GM12878 (cell line): ENCODE data around the gene UTP14C. TPM values are rescaled to one million over a fixed set of nuclear protein-coding genes. Genes with fewer than 3 reads are reported as not detected.

Experiments
- ATAC-seq: fragments of 200-7000 bp; cut with Tn5 transposase; 3 replicates; pipeline ENCODE4 v1.9.1; 2020; ENCODE audit warnings: mild to moderate bottlenecking, moderate library complexity
- BruUV-seq: library from RNA; stranded (reverse); fragments of 400-500 nt; replicated peaks from 2 replicates; lab custom pipeline; 2021; lab: Mats Ljungman, UMichigan
- CTCF ChIA-PET: fragments of 300-600 bp; sonication (Branson Sonifier 250); formaldehyde crosslinking; extraction: SDS; loops from one replicate; lab custom pipeline; 2021; ENCODE audit warnings: inconsistent platforms; lab: Yijun Ruan, JAX
- POLR2A ChIA-PET: fragments of 350-600 bp; formaldehyde crosslinking; extraction: SDS; loops from one replicate; lab custom pipeline; 2021; ENCODE audit warnings: inconsistent platforms; lab: Charles Lee
- RAD21 ChIA-PET: fragments of 300-600 bp; sonication (Branson Sonifier 250); formaldehyde crosslinking; loops from one replicate; lab custom pipeline; 2023; ENCODE audit warnings: antibody characterized with exemption; ENCODE audit not compliant: unreplicated experiment; lab: Charles Lee
- SMC1A ChIA-PET: fragments of 300-600 bp; sonication (Branson Sonifier 250); formaldehyde crosslinking; loops from one replicate; lab custom pipeline; 2023; ENCODE audit not compliant: unreplicated experiment, uncharacterized antibody; lab: Charles Lee
- DNase-seq: peaks from one replicate; pipeline ENCODE4 v3.0.0-alpha.2; 2011; ENCODE audit warnings: low read depth, low spot score
- FAIRE-seq: peaks from 3 replicates; lab custom pipeline; 2011; peaks lifted over from hg19 to GRCh38; lab: Jason Lieb, UNC
- H2AFZ ChIP-seq: 2 replicates; pipeline ENCODE4 v1.6.0; 2011; ENCODE audit warnings: low read depth, low read length, control low read depth; ENCODE audit not compliant: control insufficient read depth
- H3K27ac ChIP-seq: 2 replicates; pipeline ENCODE4 v1.5.1; 2011; ENCODE audit warnings: control low read depth; ENCODE audit not compliant: control insufficient read depth, insufficient read depth
- H3K27me3 ChIP-seq, 2 experiments: replicated peaks in 1 of 2; 2 replicates each; pipeline versions ENCODE4 v1.6.0 to v1.6.1; 2011; ENCODE audit warnings: low read length in 1 of 2; ENCODE audit not compliant: control insufficient read depth in 2 of 2, insufficient read depth in 2 of 2
- H3K36me3 ChIP-seq, 2 experiments: 2 replicates each; pipeline ENCODE4 v1.5.1; 2011; ENCODE audit warnings: low read length in 1 of 2; ENCODE audit not compliant: control insufficient read depth in 2 of 2, insufficient read depth in 2 of 2
- H3K4me1 ChIP-seq: 2 replicates; pipeline ENCODE4 v1.6.1; 2011; ENCODE audit warnings: mild to moderate bottlenecking, low read length, moderate library complexity, mixed read lengths; ENCODE audit not compliant: control insufficient read depth, insufficient read depth
- H3K4me2 ChIP-seq: 2 replicates; pipeline ENCODE4 v1.6.0; 2011; ENCODE audit warnings: control low read depth; ENCODE audit not compliant: control insufficient read depth, insufficient read depth
- H3K4me3 ChIP-seq: fragments of 200-600 bp; sonication (generic); 2 replicates; pipeline ENCODE4 v1.5.1; 2016
- H3K79me2 ChIP-seq: 2 replicates; pipeline ENCODE4 v1.6.0; 2011; ENCODE audit warnings: low read length; ENCODE audit not compliant: control insufficient read depth, insufficient read depth
- H3K9ac ChIP-seq: 2 replicates; pipeline ENCODE4 v1.8.0; 2011; ENCODE audit warnings: low read length, control low read depth, mixed read lengths; ENCODE audit not compliant: control insufficient read depth, insufficient read depth
- H3K9me3 ChIP-seq: replicated peaks from 3 replicates; pipeline ENCODE4 v1.5.1; 2011; ENCODE audit warnings: mild to moderate bottlenecking, low read length; ENCODE audit not compliant: control insufficient read depth, insufficient read depth
- H4K20me1 ChIP-seq: 2 replicates; pipeline ENCODE4 v1.6.0; 2011; ENCODE audit not compliant: control insufficient read depth, insufficient read depth
- CBX5 ChIP-seq: sonication (generic); IDR thresholded peaks from 2 replicates; pipeline ENCODE4 v1.6.1; 2016; ENCODE audit warnings: low read depth, moderate library complexity, mild to moderate bottlenecking, inconsistent platforms
- ETV6 ChIP-seq, 2 experiments: fragments of 450-650 bp in 1 of 2; IDR thresholded peaks in 1 of 2; conservative IDR thresholded peaks in 1 of 2; 2 replicates each; pipeline ENCODE4 v1.6.1; 2014; ENCODE audit warnings: antibody characterized with exemption in 1 of 2, borderline replicate concordance in 1 of 2, low read depth in 1 of 2, mild to moderate bottlenecking in 1 of 2, moderate library complexity in 1 of 2
- POLR2A ChIP-seq: IDR thresholded peaks from 2 replicates; pipeline ENCODE4 v1.6.1; 2011; ENCODE audit warnings: low read depth, mild to moderate bottlenecking, low read length
- POLR2AphosphoS5 ChIP-seq: IDR thresholded peaks from 2 replicates; pipeline ENCODE4 v1.6.1; 2011; ENCODE audit warnings: mild to moderate bottlenecking, low read length, inconsistent platforms
- YY1 ChIP-seq: IDR thresholded peaks from 2 replicates; pipeline ENCODE4 v1.6.1; 2011; ENCODE audit warnings: low read depth, mild to moderate bottlenecking, low read length
- WGBS: methylation state at CpG from one replicate; pipeline ENCODE4 v1.1.6; 2016; ENCODE audit warnings: low lambda C conversion rate; ENCODE audit not compliant: insufficient replicate concordance, insufficient coverage; ENCODE audit errors: missing lambda C conversion rate; 5-methylcytosine and 5-hydroxymethylcytosine counted together
- in situ Hi-C: fragments of 300-500 bp; cut with MboI; formaldehyde crosslinking; loops from 9 replicates; pipeline ENCODE4 v1.14.3; 2018; ENCODE audit warnings: mixed read lengths
- intact Hi-C: fragments of 100-400 bp; cut with micrococcal nuclease; formaldehyde crosslinking; loops from one replicate; pipeline ENCODE4 v1.14.2; 2022; ENCODE audit not compliant: unreplicated experiment
- polyA plus RNA-seq, 11 experiments: library from polyadenylated mRNA; depleted of rRNA in 4 of 11; unstranded in 6 of 11; stranded (reverse) in 5 of 11; fragments of >200 nt; fragmentation: Nextera tagmentation in 4 of 11; fragmentation: Illumina TruSeq in 1 of 11; extraction: Ambion mirVana in 4 of 11; extraction: Trizol in 1 of 11; gene quantifications; 1 replicate in 1 of 11; 2 replicates in 10 of 11; pipeline versions ENCODE4 v1.2.1 to v1.2.3, GENCODE V29; 2011 to 2016; ENCODE audit warnings: inconsistent platforms in 2 of 11, missing spikeins in 2 of 11, low read depth in 1 of 11
- total RNA-seq, 4 experiments: library from RNA; depleted of rRNA in 3 of 4; stranded (reverse); fragments of >200 nt in 3 of 4; fragmentation: Illumina TruSeq in 1 of 4; extraction: Trizol in 1 of 4; gene quantifications; 2 replicates each; pipeline versions ENCODE4 v1.2.1 to v1.2.3, GENCODE V29; 2013 to 2021
- TF ChIP-seq, protein P1 (sequence below): fragments of 450-650 bp; formaldehyde crosslinking; IDR thresholded peaks from 2 replicates; pipeline ENCODE4 v1.5.0; 2022; ENCODE audit warnings: mild to moderate bottlenecking, missing genetic modification characterization

Gene UTP14C
- total and polyA plus RNA-seq, 10 of the 15 experiments (the other 5 are each of a cell fraction or from before 2014, with no cell fraction given) = 3.4 to 11.2 (median 6.0) TPM

DNA sequence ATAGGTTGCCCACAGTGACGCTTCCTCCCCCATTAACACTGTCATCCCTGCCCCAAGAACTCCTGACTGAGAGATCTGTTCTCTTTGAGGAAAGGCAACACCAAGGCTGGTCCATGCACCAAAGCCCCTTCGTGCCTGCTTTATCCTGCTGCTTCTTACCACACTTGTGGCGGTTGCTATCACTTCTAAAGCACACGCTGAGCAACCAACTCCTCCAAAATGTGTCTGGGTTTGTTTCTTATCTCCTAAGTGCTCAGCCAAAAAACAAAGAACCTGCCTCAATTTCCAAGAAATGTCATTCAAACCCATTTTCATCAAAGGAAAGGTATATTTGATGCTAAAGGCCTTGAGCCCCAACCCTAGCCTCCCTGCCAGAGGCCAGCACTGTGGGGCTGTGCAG, 27.9 kb upstream of the UTP14C start:
- FAIRE-seq (no peak), DNase-seq (no peak)
- no peaks in the 10 kb centered on the region for H3K79me2 ChIP-seq
- peaks cover 3 to 11% of the 10 kb centered on the region in 2 experiments; a peak in 3 of 4 replicates for H3K27me3 ChIP-seq
- H3K9me3 ChIP-seq = no peaks in the 10 kb centered on the region
- intact Hi-C loops = loop anchor here (5.0 kb wide), 1 partner anchor 99 kb away; no protein-coding TSS in a partner anchor
- in situ Hi-C loops = no loop called here
- POLR2A ChIA-PET = no interaction called here
- BruUV-seq = no TSS peak
- H2AFZ ChIP-seq = no peak overlapping the region
- 27% methylated on average over 4 of the region's 4 CpGs for WGBS
- no peak overlapping the region for H3K4me3 ChIP-seq
- RAD21 ChIA-PET = interaction anchor here (0.8 kb wide), 1 partner anchor 454 kb away, joined by 4 read pairs; no protein-coding TSS in a partner anchor
- TF ChIP-seq CBX5 = no peak
- TF ChIP-seq POLR2A = no peak
- TF ChIP-seq, protein P1, sequence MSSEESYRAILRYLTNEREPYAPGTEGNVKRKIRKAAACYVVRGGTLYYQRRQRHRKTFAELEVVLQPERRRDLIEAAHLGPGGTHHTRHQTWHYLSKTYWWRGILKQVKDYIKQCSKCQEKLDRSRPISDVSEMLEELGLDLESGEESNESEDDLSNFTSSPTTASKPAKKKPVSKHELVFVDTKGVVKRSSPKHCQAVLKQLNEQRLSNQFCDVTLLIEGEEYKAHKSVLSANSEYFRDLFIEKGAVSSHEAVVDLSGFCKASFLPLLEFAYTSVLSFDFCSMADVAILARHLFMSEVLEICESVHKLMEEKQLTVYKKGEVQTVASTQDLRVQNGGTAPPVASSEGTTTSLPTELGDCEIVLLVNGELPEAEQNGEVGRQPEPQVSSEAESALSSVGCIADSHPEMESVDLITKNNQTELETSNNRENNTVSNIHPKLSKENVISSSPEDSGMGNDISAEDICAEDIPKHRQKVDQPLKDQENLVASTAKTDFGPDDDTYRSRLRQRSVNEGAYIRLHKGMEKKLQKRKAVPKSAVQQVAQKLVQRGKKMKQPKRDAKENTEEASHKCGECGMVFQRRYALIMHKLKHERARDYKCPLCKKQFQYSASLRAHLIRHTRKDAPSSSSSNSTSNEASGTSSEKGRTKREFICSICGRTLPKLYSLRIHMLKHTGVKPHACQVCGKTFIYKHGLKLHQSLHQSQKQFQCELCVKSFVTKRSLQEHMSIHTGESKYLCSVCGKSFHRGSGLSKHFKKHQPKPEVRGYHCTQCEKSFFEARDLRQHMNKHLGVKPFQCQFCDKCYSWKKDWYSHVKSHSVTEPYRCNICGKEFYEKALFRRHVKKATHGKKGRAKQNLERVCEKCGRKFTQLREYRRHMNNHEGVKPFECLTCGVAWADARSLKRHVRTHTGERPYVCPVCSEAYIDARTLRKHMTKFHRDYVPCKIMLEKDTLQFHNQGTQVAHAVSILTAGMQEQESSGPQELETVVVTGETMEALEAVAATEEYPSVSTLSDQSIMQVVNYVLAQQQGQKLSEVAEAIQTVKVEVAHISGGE (CRISPR knock-in tag) = no peak
- no peak for TF ChIP-seq YY1
- no peak for TF ChIP-seq ETV6 (conservative IDR thresholded peaks at IDR 0.05 in 1 of 2, IDR thresholded peaks at IDR 0.05 in 1 of 2; ENCODE audit: borderline replicate concordance in 1 of 2, low read depth in 1 of 2)
- no peak for TF ChIP-seq POLR2AphosphoS5
- TF ChIP-seq, all 136 proteins: peak for 0
- Histone ChIP-seq H3K27ac (no peak overlapping the region), H3K4me2 (no peak overlapping the region), H3K36me3 (no peaks in the 10 kb centered on the region), H3K4me1 (no peaks in the 10 kb centered on the region), H3K9ac (no peak overlapping the region), H4K20me1 (no peaks in the 10 kb centered on the region)
- ChIA-PET SMC1A (no interaction called here), CTCF (interaction anchor here (1.0 to 1.3 kb wide), 3 partner anchors 16 to 132 kb away, joined by 3 to 5 read pairs (median 3); partner anchors contain the start of gene NEK5)
- ATAC-seq = no peak
